Measurements from ENCODE around the gene LGALS7B.

The LGALS7B gene

DNA sequence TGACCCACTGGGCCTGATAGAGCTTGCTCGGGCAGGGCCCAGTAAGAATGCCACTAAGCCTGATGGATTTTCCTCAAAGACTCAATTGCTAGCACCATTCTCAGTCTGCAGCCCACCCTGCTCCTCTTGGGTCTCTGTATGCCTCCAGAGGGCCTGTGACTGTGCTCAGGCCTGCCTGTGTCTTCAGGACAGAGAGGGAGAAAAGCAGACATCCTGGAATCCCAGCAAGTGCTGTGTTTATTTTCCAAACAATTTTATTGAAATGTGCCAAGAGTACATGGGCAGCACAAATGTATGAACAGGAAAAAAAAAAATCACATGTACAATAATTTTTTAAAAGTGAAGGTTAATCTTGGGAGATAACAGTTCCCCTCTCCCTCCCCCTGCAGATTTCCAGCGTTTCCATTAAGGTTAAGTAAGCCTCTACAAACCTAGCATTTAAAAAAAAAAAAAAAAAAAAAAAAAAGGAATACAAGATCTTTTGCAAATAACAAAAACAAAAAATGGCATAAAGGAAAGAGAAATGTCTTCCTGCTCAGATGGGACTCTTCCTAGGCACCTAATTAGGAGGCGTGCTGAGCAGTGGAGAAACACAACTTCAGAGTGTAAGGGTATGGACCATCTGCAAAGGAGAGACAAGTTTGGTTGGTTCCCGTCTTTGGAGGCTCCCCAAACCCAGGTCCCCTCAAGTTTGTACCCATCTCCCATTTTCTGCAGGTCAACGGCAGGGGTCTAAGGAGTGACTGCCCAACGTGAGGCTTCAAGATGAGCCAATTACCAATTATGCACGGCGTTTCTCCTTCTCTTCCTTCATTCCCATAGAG lies 47.4 kb downstream of the LGALS7B start:
- H3K36me3 Mint-ChIP-seq (ENCODE audit: low read depth): peaks cover 60% of the 10 kb centered on the region
- no peaks in the 10 kb centered on the region for H3K27me3 Mint-ChIP-seq
- H3K4me3 Mint-ChIP-seq: no peak overlapping the region
- DNase-seq (no peak), ATAC-seq (no peak)
- peak overlapping the region; percentile 50 for H3K27ac Mint-ChIP-seq
- peaks cover 37% of the 10 kb centered on the region for H3K4me1 Mint-ChIP-seq
- H3K9me3 Mint-ChIP-seq: no peaks in the 10 kb centered on the region

DNA sequence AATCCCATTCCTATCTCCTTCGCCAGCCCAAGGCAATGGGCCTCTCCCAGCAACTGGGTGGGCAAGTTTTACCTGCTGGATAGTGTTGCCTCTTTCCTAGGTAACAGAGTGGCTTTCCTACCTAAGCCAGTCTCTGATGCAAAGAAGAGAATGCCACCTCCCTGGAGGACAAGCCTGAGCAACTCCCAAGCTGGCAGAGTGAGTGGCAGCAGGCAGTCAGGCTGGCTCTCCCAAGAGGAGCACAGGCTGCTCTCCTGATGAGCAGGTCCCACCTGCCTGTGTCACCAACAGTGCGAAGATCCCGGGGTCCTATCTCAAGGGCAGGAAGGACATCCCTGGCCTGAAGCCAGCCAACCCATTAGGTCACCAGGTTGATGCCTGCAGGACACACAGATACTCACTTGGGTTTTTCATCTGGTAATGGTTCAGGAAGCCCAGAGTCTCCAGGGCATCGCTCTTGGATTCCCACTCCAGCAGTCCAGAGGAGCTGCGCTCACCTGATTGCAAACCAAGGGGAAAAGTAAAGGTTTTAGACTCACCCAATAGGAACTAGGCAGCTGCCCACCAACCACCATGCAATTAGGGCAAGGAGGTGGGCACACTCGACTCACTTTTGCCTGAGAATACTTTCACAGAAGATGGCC lies 48.1 kb downstream of the LGALS7B start:
- DNase-seq (no peak), ATAC-seq (no peak)
- Mint-ChIP-seq H3K4me3 (no peak overlapping the region), H3K36me3 (ENCODE audit: low read depth) (peaks cover 67% of the 10 kb centered on the region), H3K4me1 (peaks cover 39% of the 10 kb centered on the region), H3K27me3 (no peaks in the 10 kb centered on the region), H3K27ac (peak overlapping the region; percentile 57), H3K9me3 (no peaks in the 10 kb centered on the region)

DNA sequence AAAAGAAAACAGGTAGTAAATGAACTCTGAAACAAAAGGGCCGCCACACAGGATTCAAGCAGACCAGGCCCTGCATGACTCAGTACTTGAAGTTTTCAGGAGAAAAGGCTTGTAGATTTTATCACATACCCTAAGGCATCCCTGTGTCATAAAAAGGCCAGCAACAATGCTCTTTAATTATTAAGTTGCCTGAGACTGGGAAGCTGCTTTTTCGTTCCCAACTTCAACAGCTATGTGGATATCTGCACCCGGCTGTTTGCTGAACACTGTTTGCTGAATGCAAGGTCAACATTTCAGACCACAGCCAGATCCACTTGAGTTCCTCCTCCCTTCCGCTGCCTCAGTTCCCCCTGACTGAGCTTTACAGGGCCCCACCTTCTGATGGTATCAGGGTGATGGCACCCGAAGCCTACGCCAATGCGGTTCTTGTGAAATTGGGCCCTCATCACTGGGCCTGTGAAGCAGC lies 48.7 kb downstream of the LGALS7B start:
- H3K27ac Mint-ChIP-seq: peak overlapping the region; percentile 81
- no peak for ATAC-seq
- H3K36me3 Mint-ChIP-seq (ENCODE audit: low read depth): peaks cover 73% of the 10 kb centered on the region
- DNase-seq: no peak
- H3K4me3 Mint-ChIP-seq: no peak overlapping the region
- H3K27me3 Mint-ChIP-seq: no peaks in the 10 kb centered on the region
- H3K4me1 Mint-ChIP-seq: peaks cover 42% of the 10 kb centered on the region
- H3K9me3 Mint-ChIP-seq: no peaks in the 10 kb centered on the region

DNA sequence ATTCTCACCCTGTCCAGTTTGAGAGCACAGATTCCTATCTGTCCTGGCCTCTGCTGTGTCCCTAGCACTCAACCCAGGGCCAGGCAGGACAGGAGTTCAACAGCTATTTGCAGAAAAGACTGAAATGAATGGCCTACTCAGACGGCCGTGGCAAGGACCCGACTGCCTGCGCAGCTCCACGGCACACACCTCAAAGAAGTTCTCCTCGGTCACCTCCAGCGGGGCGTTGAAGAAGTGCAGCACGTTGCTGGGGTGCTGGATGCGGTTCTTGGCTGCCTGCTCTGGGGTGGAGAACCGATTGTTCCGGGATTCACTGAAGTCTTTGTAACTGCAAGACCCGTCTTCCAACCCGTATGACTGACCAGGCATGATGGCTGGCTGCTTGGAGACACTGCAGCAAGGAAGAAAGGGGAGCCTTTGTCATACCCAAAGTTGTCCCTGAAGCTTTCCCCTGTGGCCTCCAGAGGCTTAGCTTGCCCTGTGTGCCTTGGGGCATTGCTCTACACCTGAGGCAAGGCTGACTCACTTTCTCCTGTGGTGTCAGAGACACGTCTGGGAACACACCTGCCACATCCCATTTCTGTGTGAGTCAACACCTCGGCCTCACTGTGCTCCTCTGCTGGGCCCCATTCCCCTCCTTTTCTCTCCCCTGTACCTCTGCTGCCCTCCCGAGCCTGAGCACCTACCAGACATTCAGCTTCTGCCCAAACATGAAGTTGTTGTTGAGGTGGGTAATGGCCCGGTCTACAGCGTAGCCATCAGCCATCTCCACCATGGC lies 49.4 kb downstream of the LGALS7B start:
- H3K27me3 Mint-ChIP-seq: no peaks in the 10 kb centered on the region
- H3K4me1 Mint-ChIP-seq: peaks cover 49% of the 10 kb centered on the region
- DNase-seq: peak; percentile 63
- H3K36me3 Mint-ChIP-seq (ENCODE audit: low read depth): peaks cover 80% of the 10 kb centered on the region
- ATAC-seq: peak; percentile 79
- no peak overlapping the region for H3K4me3 Mint-ChIP-seq
- H3K9me3 Mint-ChIP-seq: no peaks in the 10 kb centered on the region
- H3K27ac Mint-ChIP-seq: peak overlapping the region; percentile 81

DNA sequence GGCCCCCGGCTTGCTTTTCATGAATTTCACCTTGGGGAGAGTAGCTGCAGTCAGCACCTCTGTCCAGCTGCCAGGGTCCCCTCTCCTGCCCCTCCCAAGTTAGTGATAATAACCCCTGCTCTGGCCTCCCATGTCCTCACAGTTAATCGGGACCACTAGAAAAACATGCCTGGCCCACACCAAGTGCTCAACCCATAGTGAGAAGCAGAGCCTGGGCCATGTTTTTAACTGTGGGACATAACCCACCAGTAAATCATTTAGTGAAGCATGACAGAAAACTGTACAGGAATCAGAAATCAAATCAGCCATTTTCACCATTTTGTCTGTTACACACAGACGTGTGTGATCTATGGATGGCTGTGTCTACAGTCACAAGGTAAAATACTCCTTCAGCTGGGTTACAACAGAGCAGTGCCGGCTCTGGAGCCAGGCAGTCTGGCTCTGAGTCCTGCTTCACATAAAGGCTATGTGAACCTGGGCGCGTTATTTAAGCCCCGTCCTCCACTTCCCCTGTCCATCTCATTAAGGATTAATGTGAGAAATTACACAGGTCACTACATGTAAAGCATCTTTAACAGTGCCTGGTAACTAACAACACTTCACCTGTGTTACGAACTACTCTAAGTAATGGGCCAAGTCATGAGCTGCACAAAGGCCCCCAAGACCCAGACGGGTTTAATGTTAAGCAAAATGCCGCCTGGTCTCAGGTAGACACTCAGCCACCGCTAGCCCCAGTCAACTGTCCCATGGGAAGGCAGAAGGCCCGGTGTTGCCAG lies 50.2 kb downstream of the LGALS7B start:
- peaks cover 88% of the 10 kb centered on the region for H3K36me3 Mint-ChIP-seq (ENCODE audit: low read depth)
- no peaks in the 10 kb centered on the region for H3K9me3 Mint-ChIP-seq
- H3K27ac Mint-ChIP-seq: peak overlapping the region; percentile 81
- no peak overlapping the region for H3K4me3 Mint-ChIP-seq
- peaks cover 57% of the 10 kb centered on the region for H3K4me1 Mint-ChIP-seq
- DNase-seq: no peak
- no peaks in the 10 kb centered on the region for H3K27me3 Mint-ChIP-seq
- no peak for ATAC-seq

DNA sequence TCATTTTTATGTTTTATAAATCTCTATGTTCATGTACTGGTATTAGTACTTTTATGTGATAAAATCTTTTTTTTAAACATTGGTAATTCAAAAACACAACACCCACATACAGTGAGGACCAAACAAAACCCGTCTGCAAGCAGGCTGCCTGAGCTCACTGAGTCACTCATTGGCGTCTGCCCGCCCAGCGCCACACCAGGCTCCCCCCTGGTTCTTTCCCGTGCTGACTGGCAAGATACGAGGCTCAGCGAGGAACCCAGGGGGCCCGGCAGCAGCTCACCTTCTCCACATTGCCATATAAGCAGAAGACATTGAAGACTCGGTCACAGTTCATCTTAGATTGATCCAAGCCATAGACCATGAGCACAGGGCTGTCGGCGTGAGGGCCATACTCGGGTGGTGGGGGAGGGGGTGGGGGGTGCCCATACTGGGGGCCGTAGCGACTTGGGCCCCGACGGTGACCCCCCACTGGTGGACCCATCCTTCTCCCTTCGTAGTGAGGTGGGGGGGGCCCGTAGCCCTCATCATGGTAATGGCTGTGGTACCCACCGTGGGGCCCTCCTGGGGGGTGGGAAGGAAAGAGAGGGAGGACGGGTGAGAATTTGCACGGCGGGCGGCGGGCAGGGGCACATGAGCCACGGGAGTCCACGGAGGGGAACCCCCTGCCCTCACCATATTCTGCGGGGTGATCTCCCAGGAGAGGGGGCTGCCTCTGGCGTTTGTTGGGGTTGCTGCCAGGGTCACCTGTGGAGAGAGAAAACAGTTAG lies 51.0 kb downstream of the LGALS7B start:
- peaks cover 92% of the 10 kb centered on the region for H3K36me3 Mint-ChIP-seq (ENCODE audit: low read depth)
- H3K27ac Mint-ChIP-seq: peak overlapping the region; percentile 81
- no peak for DNase-seq
- H3K9me3 Mint-ChIP-seq: no peaks in the 10 kb centered on the region
- ATAC-seq: no peak
- H3K27me3 Mint-ChIP-seq: no peaks in the 10 kb centered on the region
- peak overlapping the region; percentile 81 for H3K4me3 Mint-ChIP-seq
- peaks cover 65% of the 10 kb centered on the region for H3K4me1 Mint-ChIP-seq

DNA sequence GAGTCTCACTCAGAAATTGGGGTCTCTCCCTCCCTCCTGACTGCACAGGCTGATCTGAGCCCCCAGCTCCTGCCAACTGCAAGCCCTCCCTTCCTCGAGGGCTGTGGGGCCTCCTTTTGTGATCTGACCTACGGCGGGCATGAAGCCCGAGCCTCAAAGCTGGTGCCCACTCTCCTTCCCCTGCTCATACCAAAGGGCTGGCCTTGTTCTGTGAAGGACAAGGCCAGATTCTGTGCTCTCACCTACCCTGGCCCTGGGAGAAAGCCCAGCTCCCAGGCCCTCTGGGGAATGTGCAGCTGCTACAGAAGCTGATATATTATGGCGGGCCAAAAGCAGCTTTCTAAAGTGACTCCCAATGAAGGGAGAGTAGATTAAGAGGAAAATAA lies 51.6 kb downstream of the LGALS7B start:
- Mint-ChIP-seq H3K27me3 (no peaks in the 10 kb centered on the region), H3K4me3 (peak overlapping the region; percentile 81), H3K4me1 (peaks cover 71% of the 10 kb centered on the region), H3K27ac (peak overlapping the region; percentile 96), H3K36me3 (ENCODE audit: low read depth) (peaks cover 95% of the 10 kb centered on the region), H3K9me3 (no peaks in the 10 kb centered on the region)
- DNase-seq (no peak), ATAC-seq (no peak)

Measured in activated naive CD8-positive, alpha-beta T cell treated with anti-CD3 and anti-CD28 coated beads, Interleukin-2, amount 50 U/mL, for 24 hours (primary cell).